Activated naive CD4-positive, alpha-beta T cell treated with Interleukin-2 at 50 U/mL for 16 hours (primary cell): ENCODE results near the gene KRT3.
"Not testable (repeated sequence)": the region's sequence is repeated elsewhere in the genome, so short reads cannot be mapped to it uniquely, and the experiment has no call there.

Source experiments
- DNase-seq: peaks from one replicate; pipeline ENCODE4 v3.0.0-alpha.2; 2020

KRT3 gene

GRCh38 chr12:52756281-52756960 lies 39.5 kb downstream of the KRT3 start:
- no peak for DNase-seq

GRCh38 chr12:52755533-52755932 lies 40.4 kb downstream of the KRT3 start:
- DNase-seq, result no peak

GRCh38 chr12:52754135-52754534 lies 41.8 kb downstream of the KRT3 start:
- no peak for DNase-seq

- DNase-seq, result no peak
These were observed 42.6 kb downstream of the KRT3 start for GRCh38 chr12:52753283-52753682.

GRCh38 chr12:52752516-52752915 lies 43.4 kb downstream of the KRT3 start:
- no peak for DNase-seq

GRCh38 chr12:52751795-52752194 lies 44.1 kb downstream of the KRT3 start:
- DNase-seq, result no peak

GRCh38 chr12:52750532-52750931 lies 45.4 kb downstream of the KRT3 start:
- not testable (repeated sequence) for DNase-seq

- no peak for DNase-seq
These were observed 46.1 kb downstream of the KRT3 start for GRCh38 chr12:52749827-52750226.

GRCh38 chr12:52748578-52748977 lies 47.3 kb downstream of the KRT3 start:
- no peak for DNase-seq

GRCh38 chr12:52745554-52745953 lies 50.4 kb downstream of the KRT3 start:
- no peak for DNase-seq

GRCh38 chr12:52744493-52745156 lies 51.3 kb downstream of the KRT3 start:
- DNase-seq, result no peak

- DNase-seq, result no peak
These were observed 53.0 kb downstream of the KRT3 start for GRCh38 chr12:52742822-52743457.

- DNase-seq, result no peak
These were observed 53.7 kb downstream of the KRT3 start for GRCh38 chr12:52742196-52742580.

- peak; percentile 46 for DNase-seq
These were observed 54.3 kb downstream of the KRT3 start for GRCh38 chr12:52741375-52742195.

- no peak for DNase-seq
These were observed 55.3 kb downstream of the KRT3 start for GRCh38 chr12:52740584-52740983.

- no peak for DNase-seq
These were observed 56.0 kb downstream of the KRT3 start for GRCh38 chr12:52739963-52740362.
